Measurements from ENCODE around the gene PHLDB1.

DNA sequence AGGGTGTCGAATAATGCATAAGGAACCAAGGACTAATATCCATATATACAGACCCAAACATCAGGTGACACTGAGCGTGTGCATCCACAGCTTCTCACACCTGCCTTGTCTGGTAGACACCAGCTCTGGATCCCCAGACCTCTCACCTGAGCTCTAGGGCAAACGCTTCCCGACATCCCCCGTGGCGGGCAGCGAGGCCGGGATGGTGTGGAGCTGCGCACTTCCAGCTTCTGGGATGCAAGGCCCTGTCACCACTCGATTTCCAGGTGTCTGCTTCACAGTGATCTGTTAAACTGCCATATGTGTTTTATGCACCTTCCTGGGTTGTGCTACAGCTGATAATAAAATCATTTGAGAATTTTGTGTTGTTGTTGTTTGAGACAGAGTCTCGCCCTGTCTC lies 87.4 kb downstream of the PHLDB1 start:
- no peak for TF ChIP-seq EZH2 (IDR thresholded peaks at IDR 0.05; ENCODE audit: borderline replicate concordance, low read depth, low read length, poor library complexity, severe bottlenecking)
- no peak for TF ChIP-seq CTCF (conservative IDR thresholded peaks at IDR 0.05; ENCODE audit: low read depth, low read length)

Measured in A673 (cell line).